GM23248 (cell line): Measurements from ENCODE around the gene INPP5A.

Source experiments
- EZH2 ChIP-seq: fragments of 200-600 bp; sonication (generic); IDR thresholded peaks from 2 replicates; pipeline ENCODE4 v1.6.1; 2018; ENCODE audit warnings: antibody characterized with exemption, mild to moderate bottlenecking; ENCODE audit not compliant: insufficient read depth, poor library complexity, severe bottlenecking
- EZH2phosphoT487 ChIP-seq: fragments of 200-600 bp; sonication (generic); IDR thresholded peaks from 2 replicates; pipeline ENCODE4 v1.6.1; 2018; ENCODE audit warnings: antibody characterized with exemption, moderate library complexity, mild to moderate bottlenecking, low read depth; ENCODE audit not compliant: insufficient read depth

GRCh38 chr10:132707121-132707775, 169.7 kb downstream of the INPP5A start:
- TF ChIP-seq EZH2 = no peak
- TF ChIP-seq EZH2phosphoT487 = no peak
